OCI-LY7 (cell line): Measurements from ENCODE around the gene FRMPD2. TPM values are rescaled to one million over a fixed set of nuclear protein-coding genes. Genes with fewer than 3 reads are reported as not detected.

Experiments used
- BruUV-seq: library from RNA; stranded (reverse); fragments of 400-500 nt; replicated peaks from 2 replicates; lab custom pipeline; 2021; lab: Mats Ljungman, UMichigan
- CTCF ChIA-PET: fragments of 300-600 bp; sonication (Branson Sonifier 250); formaldehyde crosslinking; loops from one replicate; lab custom pipeline; 2022; ENCODE audit warnings: antibody characterized with exemption; ENCODE audit not compliant: unreplicated experiment; lab: Charles Lee
- POLR2A ChIA-PET: fragments of 300-600 bp; sonication (Branson Sonifier 250); formaldehyde crosslinking; loops from one replicate; lab custom pipeline; 2022; ENCODE audit warnings: antibody characterized with exemption; lab: Charles Lee
- DNase-seq: peaks from one replicate; pipeline ENCODE4 v3.0.0-alpha.2; 2015; ENCODE audit warnings: low spot score
- H2AFZ ChIP-seq: fragments of 200-600 bp; sonication (generic), shearing (Covaris generic); 2 replicates; pipeline ENCODE4 v1.6.1; 2014; ENCODE audit warnings: mild to moderate bottlenecking, antibody characterized with exemption, low read length, moderate library complexity
- H3K27ac ChIP-seq: fragments of 200-600 bp; sonication (generic); 2 replicates; pipeline ENCODE4 v1.5.1; 2014; ENCODE audit warnings: mixed run types, low read depth, mild to moderate bottlenecking, moderate library complexity, low read length, inconsistent platforms; ENCODE audit not compliant: poor library complexity, severe bottlenecking
- H3K36me3 ChIP-seq: fragments of 200-600 bp; sonication (generic); 2 replicates; pipeline ENCODE4 v1.6.1; 2014; ENCODE audit warnings: mild to moderate bottlenecking, antibody characterized with exemption, low read length, moderate library complexity, mixed read lengths; ENCODE audit not compliant: insufficient read depth
- H3K4me1 ChIP-seq: fragments of 200-600 bp; sonication (generic); 2 replicates; pipeline ENCODE4 v1.5.1; 2014; ENCODE audit warnings: mild to moderate bottlenecking, low read length; ENCODE audit not compliant: insufficient read depth, poor library complexity, severe bottlenecking
- H3K4me2 ChIP-seq: fragments of 200-600 bp; sonication (generic); 2 replicates; pipeline ENCODE4 v1.6.1; 2014; ENCODE audit warnings: mild to moderate bottlenecking, low read length
- H3K4me3 ChIP-seq: fragments of 200-600 bp; sonication (generic); 2 replicates; pipeline ENCODE4 v1.5.1; 2014; ENCODE audit warnings: mild to moderate bottlenecking, low read depth, low read length; ENCODE audit not compliant: poor library complexity, severe bottlenecking
- H3K79me2 ChIP-seq: fragments of 200-600 bp; sonication (generic); 2 replicates; pipeline ENCODE4 v1.6.1; 2016; ENCODE audit warnings: low read depth, mild to moderate bottlenecking, low read length, moderate library complexity, mixed read lengths; ENCODE audit not compliant: insufficient read depth
- H3K9me2 ChIP-seq: fragments of 200-600 bp; sonication (generic); 2 replicates; pipeline ENCODE4 v1.6.1; 2016; ENCODE audit warnings: mild to moderate bottlenecking, low read length, mixed read lengths; ENCODE audit not compliant: insufficient read depth
- H3K9me3 ChIP-seq: fragments of 200-600 bp; sonication (generic); 2 replicates; pipeline ENCODE4 v1.6.1; 2014; ENCODE audit warnings: mild to moderate bottlenecking, mixed run types, low read length, mixed read lengths
- H4K20me1 ChIP-seq: fragments of 200-600 bp; sonication (generic); 2 replicates; pipeline ENCODE4 v1.6.1; 2014; ENCODE audit warnings: mild to moderate bottlenecking, antibody characterized with exemption, low read length, moderate library complexity, mixed read lengths; ENCODE audit not compliant: insufficient read depth
- CTCF ChIP-seq: fragments of 200-600 bp; sonication (generic); conservative IDR thresholded peaks from 2 replicates; pipeline ENCODE4 v1.5.1; 2014; ENCODE audit warnings: mild to moderate bottlenecking, antibody characterized with exemption, low read length, moderate library complexity, mixed read lengths
- EZH2phosphoT487 ChIP-seq: fragments of 200-600 bp; sonication (generic); IDR thresholded peaks from 2 replicates; pipeline ENCODE4 v1.6.1; 2018; ENCODE audit warnings: low read depth, borderline replicate concordance, mild to moderate bottlenecking, mixed run types, antibody characterized with exemption, low read length, moderate library complexity, mixed read lengths
- intact Hi-C: fragments of 100-400 bp; cut with micrococcal nuclease; formaldehyde crosslinking; loops from one replicate; pipeline ENCODE4 v1.10.0; 2022; ENCODE audit not compliant: unreplicated experiment
- total RNA-seq, 2 experiments: library from RNA; depleted of rRNA in 1 of 2; stranded (reverse); fragments of >200 nt in 1 of 2; shearing (Covaris generic) in 1 of 2; gene quantifications; 2 replicates each; pipeline ENCODE4 v1.2.3, GENCODE V29; 2014 to 2022

The FRMPD2 gene
- total RNA-seq, 2 experiments from 2014 or later = not detected

- intact Hi-C loops = no loop called here
- CTCF ChIA-PET = no interaction called here
- POLR2A ChIA-PET = no interaction called here
- Histone ChIP-seq H3K27ac (no peak overlapping the region), H3K9me3 (no peaks in the 10 kb centered on the region), H4K20me1 (no peaks in the 10 kb centered on the region), H3K36me3 (no peaks in the 10 kb centered on the region), H3K4me2 (no peak overlapping the region), H3K4me1 (no peaks in the 10 kb centered on the region), H2AFZ (no peak overlapping the region), H3K79me2 (no peaks in the 10 kb centered on the region), H3K4me3 (no peak overlapping the region), H3K9me2 (no peaks in the 10 kb centered on the region)
- BruUV-seq = no TSS peak
- no peak for DNase-seq
- TF ChIP-seq CTCF (no peak), EZH2phosphoT487 (no peak)
Measured at GRCh38 chr10:48232717-48233447, 41.6 kb downstream of the FRMPD2 start.

DNA sequence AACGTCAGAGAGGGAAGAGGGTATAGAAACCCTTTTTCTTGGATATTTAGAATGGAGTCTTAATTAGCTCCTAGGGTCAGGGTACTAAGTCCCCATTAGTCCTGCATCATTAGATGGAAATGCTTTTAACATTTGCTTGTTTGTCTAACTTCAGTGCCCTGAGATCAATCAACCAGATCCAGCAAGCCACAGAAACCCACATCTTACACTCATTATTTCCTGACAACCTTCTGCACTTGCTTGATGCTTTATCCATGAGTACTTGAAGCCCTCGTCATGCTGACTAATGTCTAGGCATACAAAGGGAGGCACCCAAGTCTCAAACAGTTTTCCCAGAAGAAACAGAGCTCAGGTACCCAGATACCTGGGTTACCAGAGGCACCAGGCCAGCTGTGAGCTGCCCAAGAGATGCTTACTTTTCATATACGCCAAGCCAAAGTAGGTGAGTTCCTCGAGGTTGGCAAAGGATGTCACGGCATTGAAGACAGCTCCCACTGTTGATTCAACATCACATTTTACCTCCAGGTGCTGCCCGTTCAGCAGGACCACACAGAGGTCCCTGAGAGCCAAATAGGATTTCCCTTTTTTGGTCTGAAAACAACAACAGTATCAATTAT, 42.7 kb downstream of the FRMPD2 start:
- Histone ChIP-seq H3K27ac (no peak overlapping the region), H3K9me2 (no peaks in the 10 kb centered on the region), H3K79me2 (no peaks in the 10 kb centered on the region), H4K20me1 (no peaks in the 10 kb centered on the region), H2AFZ (no peak overlapping the region), H3K4me3 (no peak overlapping the region), H3K9me3 (no peaks in the 10 kb centered on the region), H3K4me1 (no peaks in the 10 kb centered on the region), H3K36me3 (no peaks in the 10 kb centered on the region), H3K4me2 (no peak overlapping the region)
- no peak for DNase-seq
- TF ChIP-seq CTCF = no peak
- TF ChIP-seq EZH2phosphoT487 = no peak
- no TSS peak for BruUV-seq
- intact Hi-C loops = no loop called here
- POLR2A ChIA-PET = no interaction called here
- CTCF ChIA-PET = no interaction called here

GRCh38 chr10:48231178-48231577, 43.3 kb downstream of the FRMPD2 start:
- no peak overlapping the region for H3K4me3 ChIP-seq

More at GRCh38 chr10:48231178-48231577, 43.3 kb downstream of the FRMPD2 start:
- TF ChIP-seq EZH2phosphoT487 (no peak), CTCF (no peak)
- Histone ChIP-seq H4K20me1 (no peaks in the 10 kb centered on the region), H3K9me3 (no peaks in the 10 kb centered on the region), H3K36me3 (no peaks in the 10 kb centered on the region), H3K27ac (no peak overlapping the region), H3K4me1 (no peaks in the 10 kb centered on the region), H2AFZ (no peak overlapping the region), H3K79me2 (no peaks in the 10 kb centered on the region), H3K4me2 (no peak overlapping the region), H3K9me2 (no peaks in the 10 kb centered on the region)
- BruUV-seq = no TSS peak
- intact Hi-C loops = no loop called here
- ChIA-PET POLR2A (no interaction called here), CTCF (no interaction called here)
- no peak for DNase-seq
